K562 (cell line): ENCODE measurements around the gene RHBDD1. TPM values are rescaled to one million over a fixed set of nuclear protein-coding genes. Genes with fewer than 3 reads are reported as not detected.

Experiments used
- ATAC-seq: fragments of 200-7000 bp; cut with Tn5 transposase; 3 replicates; pipeline ENCODE4 v1.9.1; 2020; ENCODE audit warnings: moderate library complexity
- BruUV-seq: library from RNA; stranded (reverse); fragments of 400-500 nt; replicated peaks from 2 replicates; lab custom pipeline; 2021; lab: Mats Ljungman, UMichigan
- CTCF ChIA-PET: fragments of 300-600 bp; formaldehyde crosslinking; extraction: SDS; loops from one replicate; lab custom pipeline; 2021; ENCODE audit warnings: low intra/inter-chr PET ratio; lab: Yijun Ruan, JAX
- POLR2A ChIA-PET: fragments of 300-600, 350-650 bp; sonication (Branson Sonifier 250); formaldehyde crosslinking; extraction: SDS; loops from one replicate; lab custom pipeline; 2021; ENCODE audit warnings: antibody characterized with exemption, inconsistent platforms; lab: Yijun Ruan, JAX
- DNase-seq, 4 experiments: peaks; one replicate each; pipeline versions ENCODE4 v3.0.0 to v3.0.0-alpha.2; 2011 to 2018; ENCODE audit warnings: low spot score in 3 of 4, mixed read lengths in 3 of 4; ENCODE audit errors: extremely low read depth in 1 of 4
- FAIRE-seq: peaks from 2 replicates; lab custom pipeline; 2011; peaks lifted over from hg19 to GRCh38; lab: Jason Lieb, UNC
- H2AFZ ChIP-seq: 2 replicates; pipeline ENCODE4 v1.6.0; 2011; ENCODE audit warnings: low read depth, low read length, control low read depth, inconsistent platforms
- H3K27ac ChIP-seq: fragments of 200-600 bp; 3 replicates; pipeline ENCODE4 v1.8.0; 2011; ENCODE audit warnings: low read depth, mild to moderate bottlenecking, control low read depth, inconsistent platforms, low read length, moderate library complexity, mixed read lengths; ENCODE audit errors: extremely low read depth
- H3K27me3 ChIP-seq, 2 experiments: fragments of 300-600 bp in 1 of 2; 2 replicates in 1 of 2; 3 replicates in 1 of 2; pipeline versions ENCODE4 v1.6.0 to v1.8.0; 2011; ENCODE audit warnings: inconsistent platforms in 2 of 2, low read length in 2 of 2, mild to moderate bottlenecking in 1 of 2, mixed read lengths in 1 of 2, moderate library complexity in 1 of 2; ENCODE audit not compliant: control insufficient read depth in 2 of 2, insufficient read depth in 2 of 2
- H3K36me3 ChIP-seq: fragments of 300-600 bp; 3 replicates; pipeline ENCODE4 v1.8.0; 2011; ENCODE audit warnings: mild to moderate bottlenecking, low read length, inconsistent platforms; ENCODE audit not compliant: control insufficient read depth, insufficient read depth
- H3K4me1 ChIP-seq, 2 experiments: fragments of 200-600 bp in 1 of 2; replicated peaks in 1 of 2; 2 replicates in 1 of 2; 3 replicates in 1 of 2; pipeline versions ENCODE4 v1.5.1 to v1.8.0; 2011; ENCODE audit warnings: inconsistent platforms in 2 of 2, low read length in 2 of 2, mild to moderate bottlenecking in 1 of 2, mixed read lengths in 1 of 2, moderate library complexity in 1 of 2; ENCODE audit not compliant: control insufficient read depth in 2 of 2, insufficient read depth in 2 of 2
- H3K4me2 ChIP-seq: 2 replicates; pipeline ENCODE4 v1.6.1; 2011; ENCODE audit warnings: low read length, control low read depth, inconsistent platforms, mixed read lengths; ENCODE audit not compliant: insufficient read depth
- H3K4me3 ChIP-seq: fragments of 200-600 bp; sonication (generic), shearing (Covaris generic); 2 replicates; pipeline ENCODE4 v1.5.1; 2016; ENCODE audit warnings: control low read depth, inconsistent platforms
- H3K79me2 ChIP-seq: fragments of 200-600 bp; 3 replicates; pipeline ENCODE4 v1.8.0; 2011; ENCODE audit warnings: low read length, inconsistent platforms; ENCODE audit not compliant: control insufficient read depth, insufficient read depth
- H3K9ac ChIP-seq, 2 experiments: 2 replicates each; pipeline versions ENCODE4 v1.6.0 to v1.6.1; 2011; ENCODE audit warnings: low read depth in 2 of 2, low read length in 2 of 2, control low read depth in 1 of 2, inconsistent platforms in 1 of 2, mild to moderate bottlenecking in 1 of 2, mixed read lengths in 1 of 2; ENCODE audit not compliant: insufficient read depth in 1 of 2
- H3K9me1 ChIP-seq: one replicate; pipeline ENCODE4 v1.6.0; 2011; ENCODE audit warnings: inconsistent platforms, mild to moderate bottlenecking, low read length, moderate library complexity; ENCODE audit not compliant: control insufficient read depth, insufficient read depth
- H3K9me3 ChIP-seq: replicated peaks from 2 replicates; pipeline ENCODE4 v1.5.1; 2011; ENCODE audit warnings: low read depth, low read length, inconsistent platforms; ENCODE audit not compliant: control insufficient read depth, insufficient read depth
- H4K20me1 ChIP-seq: replicated peaks from 2 replicates; pipeline ENCODE4 v1.6.1; 2011; ENCODE audit warnings: low read length, inconsistent platforms, mixed read lengths; ENCODE audit not compliant: control insufficient read depth, insufficient read depth
- RREB1 ChIP-seq: fragments of 250-450 bp; sonication (Bioruptor Pico); IDR thresholded peaks from 2 replicates; pipeline ENCODE4 v1.4.0; 2020
- SRSF3 ChIP-seq: fragments of 200-400 bp; formaldehyde crosslinking; IDR thresholded peaks from 2 replicates; pipeline ENCODE4 v1.6.1; 2016; ENCODE audit warnings: mild to moderate bottlenecking, low read length, moderate library complexity; ENCODE audit not compliant: insufficient read depth
- WGBS: fragments of 100-300 bp; shearing (Covaris generic); methylation state at CpG from one replicate; pipeline ENCODE4 v1.1.6; 2016; ENCODE audit warnings: low coverage, mixed read lengths; ENCODE audit not compliant: insufficient coverage; ENCODE audit errors: missing lambda C conversion rate; 5-methylcytosine and 5-hydroxymethylcytosine counted together
- in situ Hi-C: fragments of 300-500 bp; cut with MboI; formaldehyde crosslinking; loops from 4 replicates; pipeline ENCODE4 v1.15.0; 2018; ENCODE audit warnings: inconsistent platforms, mixed read lengths
- intact Hi-C: fragments of 100-400 bp; cut with micrococcal nuclease; formaldehyde crosslinking; loops from 2 replicates; pipeline ENCODE4 v1.14.2; 2022
- polyA plus RNA-seq, 8 experiments: library from polyadenylated mRNA; depleted of rRNA in 4 of 8; stranded (reverse) in 5 of 8; unstranded in 3 of 8; fragments of >200 nt; fragmentation: Nextera tagmentation in 2 of 8; fragmentation: Illumina TruSeq in 1 of 8; extraction: Ambion mirVana in 2 of 8; extraction: Trizol in 1 of 8; gene quantifications; 2 replicates each; pipeline versions ENCODE4 v1.2.1 to v1.2.3, GENCODE V29; 2011 to 2014; ENCODE audit warnings: inconsistent platforms in 1 of 8, missing spikeins in 1 of 8
- total RNA-seq, 7 experiments: library from RNA; depleted of rRNA in 6 of 7; stranded (reverse); fragments of >200 nt in 6 of 7; fragmentation: Illumina TruSeq in 2 of 7; extraction: Trizol in 2 of 7; gene quantifications; 2 replicates each; pipeline versions ENCODE4 v1.2.1 to v1.2.3, GENCODE V29; 2011 to 2021; ENCODE audit warnings: low replicate concordance in 1 of 7
- TF ChIP-seq, protein P1 (sequence below): sonication (generic); formaldehyde crosslinking; IDR thresholded peaks from 2 replicates; pipeline ENCODE4 v1.8.0; 2022; ENCODE audit warnings: mild to moderate bottlenecking, missing genetic modification reagents

Gene RHBDD1
- total and polyA plus RNA-seq, 9 of the 15 experiments (the other 6 are each of a cell fraction or from before 2014, with no cell fraction given) = 4.8 to 34.8 (median 15.6) TPM

DNA sequence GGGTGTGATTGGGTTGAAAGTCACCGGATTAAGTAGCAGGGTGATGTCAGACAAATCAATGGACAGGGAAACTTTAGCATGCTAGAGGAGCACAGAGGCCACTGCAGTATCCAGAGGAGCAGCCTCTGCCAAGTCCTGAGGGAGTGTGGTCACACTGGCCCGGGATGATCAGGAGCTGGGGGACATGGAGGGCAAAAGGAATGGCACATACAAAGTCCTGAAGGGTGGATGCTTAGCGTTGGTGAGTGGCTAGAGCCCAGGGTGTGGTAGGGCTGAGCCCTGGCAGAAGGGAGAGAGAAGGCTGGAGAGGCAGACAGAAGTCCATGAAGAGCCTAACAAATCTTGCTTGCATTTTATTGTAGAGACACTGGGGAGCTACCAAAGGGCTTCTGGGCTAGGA lies 58.9 kb downstream of the RHBDD1 start (continued):
- TF ChIP-seq, protein P1, sequence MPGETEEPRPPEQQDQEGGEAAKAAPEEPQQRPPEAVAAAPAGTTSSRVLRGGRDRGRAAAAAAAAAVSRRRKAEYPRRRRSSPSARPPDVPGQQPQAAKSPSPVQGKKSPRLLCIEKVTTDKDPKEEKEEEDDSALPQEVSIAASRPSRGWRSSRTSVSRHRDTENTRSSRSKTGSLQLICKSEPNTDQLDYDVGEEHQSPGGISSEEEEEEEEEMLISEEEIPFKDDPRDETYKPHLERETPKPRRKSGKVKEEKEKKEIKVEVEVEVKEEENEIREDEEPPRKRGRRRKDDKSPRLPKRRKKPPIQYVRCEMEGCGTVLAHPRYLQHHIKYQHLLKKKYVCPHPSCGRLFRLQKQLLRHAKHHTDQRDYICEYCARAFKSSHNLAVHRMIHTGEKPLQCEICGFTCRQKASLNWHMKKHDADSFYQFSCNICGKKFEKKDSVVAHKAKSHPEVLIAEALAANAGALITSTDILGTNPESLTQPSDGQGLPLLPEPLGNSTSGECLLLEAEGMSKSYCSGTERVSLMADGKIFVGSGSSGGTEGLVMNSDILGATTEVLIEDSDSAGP (CRISPR knock-in tag) = no peak
- TF ChIP-seq RREB1 (CRISPR knock-in tag) = no peak

DNA sequence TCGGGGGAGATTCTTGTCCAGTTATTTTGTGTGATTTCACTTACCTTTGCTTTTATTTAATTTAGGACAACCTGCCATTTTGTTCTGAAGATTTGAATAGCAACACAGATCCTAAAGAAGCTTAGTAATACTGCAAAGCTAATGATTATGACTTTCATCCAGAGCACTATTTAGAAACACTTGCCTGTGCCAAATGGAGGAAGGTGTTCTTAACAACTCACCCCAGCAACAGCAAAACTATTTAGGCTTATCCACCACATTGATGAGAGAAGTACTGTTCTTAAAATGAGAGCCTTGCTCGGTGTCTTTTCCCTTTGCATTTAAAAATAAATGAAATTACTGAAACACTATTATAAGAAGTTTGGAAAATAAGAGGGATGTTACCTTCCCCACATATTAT lies 59.7 kb downstream of the RHBDD1 start:
- 86% methylated on average over 2 of the region's 2 CpGs for WGBS
- no peaks in the 10 kb centered on the region for H3K79me2 ChIP-seq
- no peak overlapping the region for H2AFZ ChIP-seq
- H3K9me1 ChIP-seq = no peaks in the 10 kb centered on the region
- no peaks in the 10 kb centered on the region; the same call in 2 of the 3 replicates for H3K36me3 ChIP-seq
- POLR2A ChIA-PET = interaction anchor here (0.9 kb wide), 1 partner anchor 11 kb away, joined by 3 read pairs; no protein-coding TSS in a partner anchor
- H4K20me1 ChIP-seq = no peaks in the 10 kb centered on the region
- in situ Hi-C loops (no loop called here), intact Hi-C loops (no loop called here)
- no peak overlapping the region for H3K4me3 ChIP-seq
- no peak for DNase-seq
- no TSS peak for BruUV-seq
- no peak for ATAC-seq
- no peak for FAIRE-seq
- TF ChIP-seq SRSF3 = no peak
- no peak overlapping the region for H3K9ac ChIP-seq
- no peaks in the 10 kb centered on the region for H3K9me3 ChIP-seq
- no peaks in the 10 kb centered on the region for H3K27me3 ChIP-seq
- CTCF ChIA-PET = no interaction called here
- H3K4me1 ChIP-seq = no peaks in the 10 kb centered on the region; a peak in 1 of 5 replicates
- H3K27ac ChIP-seq = no peak overlapping the region
- H3K4me2 ChIP-seq = no peak overlapping the region
